Measurements from ENCODE around the gene EIF3A.
"Not testable (repeated sequence)": the region's sequence is repeated elsewhere in the genome, so short reads cannot be mapped to it uniquely, and the experiment has no call there.

GRCh38 chr10:119107106-119107505, 26.5 kb upstream of the EIF3A start:
- not testable (repeated sequence) for TF ChIP-seq CTCF, POLR2AphosphoS5 (IDR thresholded peaks at IDR 0.05)

All from stomach (tissue), 4 donors.